ENCODE results near the gene N4BP2.

DNA sequence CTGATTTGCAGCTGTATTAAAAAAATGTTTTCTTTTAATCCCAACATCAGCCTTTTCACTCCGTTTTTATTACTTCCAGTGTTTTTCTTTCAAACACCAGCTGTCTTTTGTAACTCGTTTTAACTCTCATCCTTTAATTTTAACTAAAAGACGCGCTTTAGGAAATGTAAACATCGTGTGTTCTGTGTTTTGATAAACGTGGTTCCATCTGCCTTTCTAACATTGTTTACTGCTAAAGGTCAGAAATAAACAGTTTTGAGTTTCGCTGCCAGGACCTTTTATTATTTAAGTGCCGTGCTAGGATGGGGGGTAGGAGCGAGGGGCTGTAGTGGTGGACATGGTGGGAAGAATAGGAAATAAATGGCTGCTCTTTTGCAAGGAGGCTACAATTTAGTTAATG lies 1.5 kb downstream of the N4BP2 start:
- TF ChIP-seq, protein P1, sequence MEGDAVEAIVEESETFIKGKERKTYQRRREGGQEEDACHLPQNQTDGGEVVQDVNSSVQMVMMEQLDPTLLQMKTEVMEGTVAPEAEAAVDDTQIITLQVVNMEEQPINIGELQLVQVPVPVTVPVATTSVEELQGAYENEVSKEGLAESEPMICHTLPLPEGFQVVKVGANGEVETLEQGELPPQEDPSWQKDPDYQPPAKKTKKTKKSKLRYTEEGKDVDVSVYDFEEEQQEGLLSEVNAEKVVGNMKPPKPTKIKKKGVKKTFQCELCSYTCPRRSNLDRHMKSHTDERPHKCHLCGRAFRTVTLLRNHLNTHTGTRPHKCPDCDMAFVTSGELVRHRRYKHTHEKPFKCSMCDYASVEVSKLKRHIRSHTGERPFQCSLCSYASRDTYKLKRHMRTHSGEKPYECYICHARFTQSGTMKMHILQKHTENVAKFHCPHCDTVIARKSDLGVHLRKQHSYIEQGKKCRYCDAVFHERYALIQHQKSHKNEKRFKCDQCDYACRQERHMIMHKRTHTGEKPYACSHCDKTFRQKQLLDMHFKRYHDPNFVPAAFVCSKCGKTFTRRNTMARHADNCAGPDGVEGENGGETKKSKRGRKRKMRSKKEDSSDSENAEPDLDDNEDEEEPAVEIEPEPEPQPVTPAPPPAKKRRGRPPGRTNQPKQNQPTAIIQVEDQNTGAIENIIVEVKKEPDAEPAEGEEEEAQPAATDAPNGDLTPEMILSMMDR (conservative IDR thresholded peaks at IDR 0.05; ENCODE audit: low read depth, low read length) = no peak
- no peak for TF ChIP-seq EZH2phosphoT487 (IDR thresholded peaks at IDR 0.05; ENCODE audit: borderline replicate concordance, low read length)

All from PC-3 (cell line).